Activated gamma-delta T cell treated with Interleukin-2 at 50 U/mL for 16 hours (primary cell): ENCODE measurements around the gene OR51D1.

Source experiments
- DNase-seq: peaks from one replicate; pipeline ENCODE4 v3.0.0-alpha.2; 2020

Gene OR51D1, protein sequence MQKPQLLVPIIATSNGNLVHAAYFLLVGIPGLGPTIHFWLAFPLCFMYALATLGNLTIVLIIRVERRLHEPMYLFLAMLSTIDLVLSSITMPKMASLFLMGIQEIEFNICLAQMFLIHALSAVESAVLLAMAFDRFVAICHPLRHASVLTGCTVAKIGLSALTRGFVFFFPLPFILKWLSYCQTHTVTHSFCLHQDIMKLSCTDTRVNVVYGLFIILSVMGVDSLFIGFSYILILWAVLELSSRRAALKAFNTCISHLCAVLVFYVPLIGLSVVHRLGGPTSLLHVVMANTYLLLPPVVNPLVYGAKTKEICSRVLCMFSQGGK

DNA sequence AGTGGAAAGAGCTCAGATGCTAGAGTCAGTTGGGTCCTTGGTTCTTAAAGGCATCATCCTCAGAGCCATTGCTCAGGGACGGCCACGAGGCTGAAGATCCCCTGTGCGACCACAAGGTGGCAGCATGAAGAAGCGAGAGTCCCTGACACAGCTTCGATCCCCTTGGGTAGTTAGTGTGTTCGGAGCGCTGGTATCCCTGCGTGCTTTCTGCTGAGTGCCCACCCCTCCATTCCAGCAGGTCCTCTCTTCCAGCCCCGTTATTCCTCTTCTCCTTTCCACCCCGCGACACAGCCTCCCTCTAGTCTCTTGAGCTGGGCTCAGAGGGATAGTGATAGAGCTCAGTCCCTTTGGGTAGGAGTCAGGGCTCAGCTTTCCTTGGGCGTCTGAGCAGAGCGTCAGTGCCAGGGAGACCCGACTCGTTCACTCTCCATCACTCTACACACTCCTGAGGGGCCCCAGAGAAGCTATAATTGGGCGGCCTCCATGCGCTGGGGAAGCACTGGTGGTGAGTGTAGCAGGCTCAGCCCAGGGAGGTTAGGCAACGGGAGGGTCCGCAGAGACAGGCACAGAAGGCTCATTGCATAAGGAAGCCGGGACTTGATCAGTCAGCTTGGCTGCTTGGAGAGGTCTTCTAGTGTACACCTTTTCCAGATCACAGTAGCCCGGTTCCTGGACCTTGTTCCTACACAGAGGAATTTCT lies at the start of gene OR51D1:
Gene OR51D1 (plus strand): TSS at position 516 of the 700 bp plus-strand sequence. CDS start 2,314 bp downstream, outside the sequence.
- peak; percentile 59 for DNase-seq

DNA sequence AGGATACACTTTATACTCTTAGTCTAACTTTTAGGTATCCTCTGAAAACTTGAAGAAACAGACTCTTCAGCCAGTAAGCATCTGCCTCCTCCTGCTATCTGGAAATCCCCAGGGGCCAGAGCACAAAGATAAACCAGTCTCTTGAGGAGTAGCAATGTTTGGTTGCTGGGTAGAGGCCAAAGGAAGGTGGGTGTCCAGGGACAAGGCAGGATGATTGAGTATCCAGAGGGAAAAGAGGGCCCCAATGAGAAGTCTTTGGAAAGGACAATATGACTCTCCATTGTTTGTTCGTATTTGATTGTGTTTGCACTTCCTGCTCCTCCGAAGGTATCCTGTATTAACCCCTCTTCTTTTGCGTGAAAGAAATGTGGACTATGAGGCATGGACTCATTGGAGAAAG lies 48.3 kb upstream of the OR51D1 start:
- no peak for DNase-seq

DNA sequence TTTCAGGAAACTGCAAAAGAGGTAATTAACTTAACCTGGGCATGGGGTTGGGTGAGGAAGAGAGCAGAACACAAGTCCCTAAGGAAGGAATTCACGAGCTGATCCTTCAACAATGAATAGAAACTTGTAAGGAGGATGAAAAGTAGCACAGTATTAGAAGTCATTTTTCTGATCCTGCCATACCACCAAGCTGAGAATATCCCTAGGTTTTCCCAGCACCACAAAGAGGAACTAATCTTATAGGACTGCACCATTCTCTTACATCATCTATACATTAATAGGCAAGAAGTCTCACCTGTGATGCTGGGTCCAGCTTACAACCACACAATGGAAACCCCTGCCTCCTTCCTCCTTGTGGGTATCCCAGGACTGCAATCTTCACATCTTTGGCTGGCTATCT lies 43.5 kb upstream of the OR51D1 start, which contains the start of gene OR52I1:
Gene OR52I1 (plus strand): TSS at position 301 of the 400 bp plus-strand sequence. CDS start 0 bp downstream, at position 301.
- DNase-seq = no peak

DNA sequence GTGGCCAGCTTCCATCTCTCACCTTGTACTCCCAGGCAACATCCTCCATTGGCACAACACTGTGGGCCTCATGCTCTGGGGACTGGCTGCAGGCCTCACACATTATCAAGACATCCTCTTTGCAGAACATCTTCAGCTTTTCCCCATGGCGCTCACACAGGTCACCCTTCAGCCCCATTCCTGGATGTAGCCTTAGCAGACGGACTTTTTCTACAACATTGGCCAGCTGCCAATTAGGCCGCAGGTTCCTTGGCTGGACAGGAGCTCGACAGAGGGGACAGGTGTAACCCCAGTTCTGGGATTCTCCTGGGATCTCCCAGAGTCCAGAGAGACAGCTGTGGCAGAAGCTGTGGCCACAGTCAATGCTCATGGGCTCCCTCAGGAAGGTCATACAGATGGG lies 32.2 kb upstream of the OR51D1 start:
- DNase-seq = no peak

DNA sequence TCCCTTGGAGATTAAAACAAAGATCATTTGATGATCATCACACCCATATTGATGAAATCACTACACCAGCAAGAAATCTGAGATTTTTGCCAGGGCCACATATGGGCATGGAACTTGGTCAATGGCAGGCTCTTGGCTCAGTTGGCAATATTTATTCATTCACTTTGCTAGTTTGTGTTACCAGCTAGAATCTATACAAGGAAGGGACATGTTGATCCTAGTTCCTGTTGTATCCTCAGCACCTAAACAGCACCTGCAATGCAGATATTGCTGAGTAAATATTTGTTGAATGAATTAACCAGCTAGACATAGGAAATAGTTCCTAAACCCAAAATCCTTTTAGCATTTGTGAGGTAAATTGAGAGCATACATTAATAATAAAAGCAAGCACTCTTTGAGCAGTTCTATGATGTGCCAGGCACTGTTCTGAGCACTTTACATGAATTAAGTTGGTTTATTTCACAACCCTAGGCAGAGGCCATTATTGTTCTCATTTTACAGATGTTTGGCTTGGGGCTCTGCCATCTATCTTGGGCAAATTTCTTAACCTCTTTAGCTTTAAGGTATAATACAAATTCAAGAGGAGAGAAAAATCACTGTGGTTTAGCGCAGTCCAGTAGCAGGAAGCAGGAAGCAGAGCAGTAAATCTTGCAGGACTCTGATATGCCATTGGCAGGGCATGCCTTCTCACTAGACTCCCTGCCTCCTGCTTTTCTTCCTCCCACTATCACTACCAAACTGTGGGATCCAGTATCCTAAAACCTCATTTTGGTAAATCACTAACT lies 30.9 kb upstream of the OR51D1 start:
- DNase-seq = no peak

DNA sequence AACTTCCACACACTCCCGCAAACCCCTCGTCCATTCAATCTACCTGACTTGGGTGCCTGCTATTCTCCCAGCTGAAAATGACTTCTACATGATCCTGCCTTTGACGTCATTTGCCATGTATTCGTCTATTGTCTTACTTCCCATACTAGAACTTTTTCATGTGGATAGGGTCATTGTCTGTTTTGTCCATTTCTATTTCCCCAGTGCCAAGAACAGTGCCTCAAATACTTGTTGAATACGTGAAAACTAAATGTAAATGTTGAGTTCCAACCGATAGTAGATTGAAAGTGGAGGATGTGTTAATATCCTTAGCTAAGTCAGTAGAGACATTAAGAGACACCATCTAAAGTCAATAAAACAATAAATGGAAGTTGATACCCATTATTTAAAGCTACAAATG lies 30.2 kb upstream of the OR51D1 start:
- DNase-seq = no peak

DNA sequence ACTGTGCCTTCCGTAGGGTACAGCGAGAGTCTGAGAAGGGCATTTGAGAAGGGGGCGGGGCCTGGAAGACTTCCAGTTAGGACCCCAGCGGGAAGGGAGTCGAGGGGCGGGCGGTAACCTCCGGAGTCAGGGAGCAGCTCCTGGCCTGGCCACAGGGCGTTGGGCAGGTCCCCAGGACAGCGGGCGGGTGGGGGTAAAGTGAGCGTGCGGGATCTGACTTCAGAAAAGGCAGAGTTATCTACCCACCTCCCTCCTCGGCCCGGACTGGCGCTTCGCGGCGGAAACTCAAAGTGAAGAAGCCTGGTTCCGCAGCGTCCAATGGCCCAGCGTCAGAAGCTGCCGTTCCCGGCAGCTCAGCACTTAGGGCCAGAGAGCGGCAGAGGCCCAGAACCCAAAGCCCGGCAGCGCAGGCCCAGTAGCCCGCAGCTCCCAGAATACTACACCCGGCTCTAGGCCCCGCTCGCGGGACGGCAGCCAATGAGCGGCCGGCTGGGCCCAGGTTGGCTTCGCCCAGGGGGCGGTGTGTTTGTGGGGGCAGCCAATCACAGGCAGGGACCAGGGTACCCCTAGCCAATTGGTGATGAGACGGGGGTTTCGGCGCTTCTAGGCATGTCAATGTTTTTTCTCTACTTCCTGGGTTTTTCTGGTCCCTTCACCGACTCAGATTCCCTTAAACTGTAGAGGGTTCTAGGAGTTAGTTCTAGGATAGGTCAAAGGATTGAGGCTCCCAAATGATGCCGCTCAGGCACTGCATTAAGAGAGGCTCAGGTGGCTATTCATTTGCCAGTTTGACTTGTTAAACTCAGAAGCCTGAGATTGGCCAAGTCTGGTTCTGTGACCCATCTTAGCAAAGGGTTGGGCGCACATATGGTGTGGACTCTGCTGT lies 29.3 kb upstream of the OR51D1 start, which contains the start of gene TRIM68:
Gene TRIM68 (minus strand): TSS at position 451 of the 886 bp plus-strand sequence. CDS start 2,727 bp downstream, outside the sequence.
- peak; percentile 94 for DNase-seq

DNA sequence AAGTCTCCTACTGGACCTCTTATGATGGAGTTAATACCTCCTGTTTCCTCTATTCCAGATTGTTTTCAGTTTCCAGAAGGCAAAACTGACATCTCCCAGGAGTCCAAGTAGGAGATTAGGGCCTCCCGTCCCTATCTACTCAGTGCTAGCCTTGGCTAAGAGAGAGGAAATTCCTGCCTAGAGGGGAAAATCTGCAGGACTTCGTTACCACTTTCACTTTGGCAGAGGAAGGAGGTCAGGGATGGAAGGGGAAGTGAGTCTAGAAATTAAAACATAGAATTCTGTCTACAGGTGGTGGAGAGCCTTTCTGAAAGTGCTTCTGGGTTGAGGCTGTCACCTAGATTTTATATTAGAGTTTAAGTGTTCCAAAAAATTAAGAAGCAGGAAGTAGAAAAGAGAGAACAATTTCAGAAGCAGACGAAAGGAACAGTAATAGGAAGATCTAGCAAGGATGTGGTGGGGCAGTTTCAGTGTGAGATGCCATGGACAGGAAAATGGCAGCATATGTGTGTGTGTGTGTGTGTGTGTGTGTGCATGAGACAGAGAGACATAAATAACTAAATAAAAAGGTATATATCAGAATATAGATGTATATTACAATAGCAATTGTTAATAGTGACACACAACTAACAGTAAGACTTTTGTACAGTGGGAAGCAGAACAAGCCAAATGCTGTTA lies 26.9 kb upstream of the OR51D1 start:
- no peak for DNase-seq

DNA sequence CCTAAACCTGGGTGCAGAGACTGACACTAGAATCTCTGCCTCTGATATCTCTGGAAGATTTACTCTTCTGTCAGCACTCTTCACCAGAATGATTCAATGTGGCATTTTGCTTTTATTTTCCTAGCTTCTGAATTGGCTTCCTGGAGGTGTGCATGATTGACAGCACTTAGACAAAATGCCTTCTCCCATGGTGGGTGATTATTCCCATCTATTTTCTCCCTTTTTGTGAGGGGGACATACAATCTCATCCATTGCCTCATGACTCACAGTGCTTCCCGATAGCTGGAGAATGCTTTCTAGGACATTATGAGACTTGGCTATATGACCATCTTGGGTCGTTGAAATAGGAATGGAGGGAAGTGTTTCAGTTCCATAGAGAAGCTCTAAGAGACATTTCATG lies 25.3 kb upstream of the OR51D1 start:
- no peak for DNase-seq

DNA sequence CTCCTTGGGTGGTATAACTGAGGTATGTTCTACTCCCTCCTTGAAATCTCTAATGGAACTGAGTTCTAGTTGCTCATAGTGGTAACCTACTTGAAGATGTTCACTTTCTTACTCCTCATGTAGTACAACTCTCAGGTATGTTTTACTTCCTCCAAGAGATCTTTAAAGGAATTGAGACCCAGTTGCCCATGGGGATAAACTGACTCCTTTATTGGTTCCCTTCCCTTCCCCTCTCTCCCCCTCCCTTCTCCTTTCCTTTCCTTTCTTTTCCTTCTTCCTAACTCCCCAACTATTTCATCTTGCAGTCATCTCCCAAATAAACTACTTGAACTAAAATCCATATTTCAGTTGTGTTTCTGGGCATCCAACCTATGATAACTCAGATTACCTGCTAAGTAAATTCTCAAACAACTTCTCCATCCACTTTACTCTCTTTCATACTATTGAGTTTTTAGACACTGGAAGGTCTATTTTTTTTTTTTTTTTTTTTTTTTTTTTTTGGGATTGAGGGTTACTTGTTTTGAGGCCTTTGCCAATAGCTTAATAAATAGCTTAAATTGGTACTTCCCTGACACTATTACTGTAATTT lies 21.3 kb upstream of the OR51D1 start:
- DNase-seq = no peak

DNA sequence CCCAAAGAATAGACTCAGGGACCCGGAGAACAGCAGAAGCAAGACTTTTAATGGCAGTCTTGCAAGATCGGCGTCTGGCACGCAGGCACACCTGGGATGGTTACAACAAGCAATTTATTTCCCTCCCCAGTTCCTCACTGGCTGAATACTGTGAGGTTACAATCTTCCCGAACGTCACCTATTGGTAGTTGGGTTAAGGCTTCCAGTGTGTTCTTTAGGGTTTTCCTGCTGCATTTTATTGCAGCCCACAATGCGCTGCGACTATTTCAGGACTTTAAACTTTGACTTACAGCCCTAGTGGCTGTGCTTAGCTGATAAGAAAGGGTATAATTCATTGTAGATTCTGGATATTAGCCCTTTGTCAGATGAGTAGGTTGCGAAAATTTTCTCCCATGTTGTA lies 17.8 kb upstream of the OR51D1 start:
- DNase-seq = no peak

DNA sequence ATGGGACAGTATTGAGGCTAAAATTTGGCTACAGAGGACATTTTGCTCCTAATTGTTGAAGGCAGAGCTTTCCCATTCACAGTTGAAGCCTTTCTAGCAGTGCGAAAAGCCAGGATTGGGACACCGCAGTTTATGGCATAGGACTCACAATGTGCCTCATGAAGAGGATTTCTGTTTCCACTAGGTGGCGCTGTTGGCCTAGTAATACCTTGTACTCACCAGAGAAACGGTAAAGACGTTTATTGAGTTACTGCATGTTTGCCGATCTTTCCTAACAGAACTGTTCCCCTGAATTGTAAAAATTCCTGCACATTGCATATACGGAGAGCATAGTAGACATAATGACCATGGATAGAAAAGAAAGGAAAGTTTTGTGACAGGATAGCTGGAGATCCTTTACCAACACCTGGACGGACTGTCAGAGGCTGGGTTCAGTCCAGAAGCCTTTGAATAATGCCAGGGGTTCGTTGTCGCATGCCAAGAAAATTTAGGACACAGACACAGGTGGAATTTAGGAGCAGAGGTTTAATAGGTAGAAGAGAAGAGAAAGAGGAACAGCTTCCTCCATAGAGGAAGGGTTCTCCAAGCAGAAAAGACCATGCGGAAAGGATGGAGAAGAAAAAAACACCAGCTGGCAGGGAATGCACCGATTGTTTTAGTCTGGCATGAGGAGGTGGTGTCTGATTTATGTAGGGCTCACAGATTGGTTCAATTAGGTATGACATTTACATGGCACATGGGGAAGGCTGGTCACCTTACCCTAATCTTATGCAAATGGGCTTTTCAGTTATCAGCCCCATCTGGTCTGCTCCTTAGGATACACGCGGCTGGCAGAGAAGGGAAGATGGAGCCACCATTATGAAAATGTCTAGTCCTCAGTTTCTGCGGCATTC lies 10.8 kb upstream of the OR51D1 start:
- DNase-seq = peak; percentile 21

DNA sequence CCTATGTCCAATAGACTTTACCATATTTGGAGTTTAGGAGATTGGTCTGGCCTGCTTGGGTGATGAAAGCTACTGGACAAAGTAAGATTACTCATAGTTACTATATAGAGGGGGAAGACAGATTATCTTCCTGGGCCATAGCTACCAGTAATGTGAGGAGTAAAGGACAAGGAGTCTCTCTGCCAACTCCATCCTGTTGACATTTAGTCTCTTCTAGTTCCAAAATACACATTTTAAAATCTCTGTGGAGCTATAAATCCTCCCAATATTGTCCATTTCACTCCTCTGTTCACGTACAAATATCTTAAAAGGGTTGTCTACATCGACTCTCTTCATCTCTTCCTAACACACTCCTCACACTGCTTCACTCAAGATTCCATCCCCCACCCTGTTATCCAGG lies 1.1 kb upstream of the OR51D1 start:
- DNase-seq = no peak

DNA sequence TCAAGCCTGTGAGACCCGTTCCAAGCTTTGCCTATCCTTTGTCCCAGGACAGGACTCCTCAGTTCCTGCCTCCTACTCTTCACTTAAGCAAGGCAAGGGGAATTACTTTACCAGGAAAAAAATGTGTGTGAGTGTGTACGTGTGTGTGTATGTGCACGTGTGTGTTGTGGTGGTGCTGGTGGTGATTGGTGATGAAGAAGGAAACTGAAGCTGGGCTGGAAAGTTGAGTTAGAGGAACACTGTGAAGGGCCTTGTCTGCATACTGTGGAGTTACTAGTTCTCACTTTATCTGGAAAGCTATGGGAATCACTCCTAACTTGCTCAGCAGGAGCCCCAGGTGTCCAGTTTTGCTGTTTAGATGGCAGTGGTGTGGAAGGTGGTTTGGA lies 378 bp downstream of the OR51D1 start:
- DNase-seq = no peak

DNA sequence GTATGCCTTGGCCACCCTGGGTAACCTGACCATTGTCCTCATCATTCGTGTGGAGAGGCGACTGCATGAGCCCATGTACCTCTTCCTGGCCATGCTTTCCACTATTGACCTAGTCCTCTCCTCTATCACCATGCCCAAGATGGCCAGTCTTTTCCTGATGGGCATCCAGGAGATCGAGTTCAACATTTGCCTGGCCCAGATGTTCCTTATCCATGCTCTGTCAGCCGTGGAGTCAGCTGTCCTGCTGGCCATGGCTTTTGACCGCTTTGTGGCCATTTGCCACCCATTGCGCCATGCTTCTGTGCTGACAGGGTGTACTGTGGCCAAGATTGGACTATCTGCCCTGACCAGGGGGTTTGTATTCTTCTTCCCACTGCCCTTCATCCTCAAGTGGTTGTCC lies 2.7 kb downstream of the OR51D1 start:
- DNase-seq = no peak

DNA sequence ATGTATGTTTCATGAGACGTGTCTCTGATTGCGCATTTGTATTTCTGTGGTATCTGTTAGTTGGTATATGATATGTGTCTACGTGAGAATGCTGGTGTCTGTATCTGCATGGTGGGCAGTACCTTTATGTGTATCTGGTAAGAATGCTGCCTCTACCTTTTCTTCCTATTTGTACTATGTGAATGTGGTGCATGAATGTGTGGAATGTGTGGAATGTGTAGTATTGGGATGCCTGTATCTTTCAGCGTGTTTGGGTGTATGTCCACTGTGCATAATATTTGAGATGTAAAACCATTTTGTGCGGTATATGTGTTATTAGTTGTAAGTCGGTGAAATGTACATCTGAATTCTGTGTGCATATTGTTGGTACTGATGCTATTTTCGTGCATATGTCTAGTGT lies 4.2 kb downstream of the OR51D1 start:
- no peak for DNase-seq

DNA sequence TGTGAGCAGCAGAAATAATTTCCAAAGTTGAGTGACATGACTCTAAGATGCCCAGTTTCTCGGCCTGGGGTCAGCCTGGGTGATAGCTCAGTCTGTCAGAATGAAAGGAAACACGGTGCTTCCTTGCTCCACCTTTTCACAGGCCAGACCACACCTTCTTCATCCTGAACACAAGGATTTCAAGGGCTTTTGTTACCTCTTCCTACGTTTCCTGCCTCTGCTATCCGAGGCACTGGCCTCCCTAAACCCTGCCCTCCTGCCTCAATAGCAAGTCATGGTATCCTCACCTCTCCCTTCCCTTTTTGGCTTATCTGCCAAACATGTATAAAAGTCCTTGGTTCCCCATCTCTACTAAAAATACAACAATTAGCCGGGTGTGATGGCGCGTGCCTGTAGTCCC lies 4.8 kb downstream of the OR51D1 start:
- DNase-seq = no peak

DNA sequence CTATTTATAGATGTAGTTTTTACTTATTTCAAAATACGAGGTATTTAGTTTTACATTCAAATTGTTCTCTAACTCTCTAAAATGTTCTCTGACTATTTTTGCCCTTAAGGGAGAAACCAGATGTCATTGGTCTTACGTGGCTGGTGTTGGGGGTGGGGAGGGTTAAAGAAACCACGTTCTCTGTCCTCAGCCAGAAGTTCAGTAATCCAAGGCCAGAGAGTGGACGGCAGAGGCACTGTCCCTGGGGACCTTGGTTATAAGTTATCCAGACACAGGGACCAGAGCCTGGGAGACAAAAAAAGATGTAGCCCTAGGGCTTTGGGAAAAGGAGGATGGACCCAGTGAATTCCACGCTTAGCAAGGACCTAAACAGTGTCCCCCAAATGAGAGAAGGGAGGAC lies 5.8 kb downstream of the OR51D1 start:
- no peak for DNase-seq

DNA sequence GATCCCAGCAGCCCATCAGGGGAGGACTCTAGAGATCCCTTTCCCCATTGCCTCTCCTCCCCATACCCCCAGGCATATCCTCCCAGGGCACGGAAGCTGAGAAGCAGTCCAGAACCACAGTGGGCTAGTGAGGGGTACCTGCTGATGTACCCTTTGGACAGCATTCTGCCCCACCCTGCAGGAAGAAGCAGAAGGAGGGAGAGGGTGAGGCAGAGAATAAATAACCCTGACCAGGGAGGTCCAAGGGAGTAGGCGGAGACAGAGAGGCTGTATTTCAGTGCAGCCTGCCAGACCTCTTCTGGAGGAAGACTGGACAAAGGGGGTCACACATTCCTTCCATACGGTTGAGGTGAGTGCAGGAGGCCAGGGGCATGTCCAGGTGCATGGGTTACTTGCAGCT lies 6.4 kb downstream of the OR51D1 start, which contains the start of gene OR51E1:
Gene OR51E1 (plus strand): TSS at position 301 of the 400 bp plus-strand sequence. CDS start 8,545 bp downstream, outside the sequence.
- DNase-seq = no peak

DNA sequence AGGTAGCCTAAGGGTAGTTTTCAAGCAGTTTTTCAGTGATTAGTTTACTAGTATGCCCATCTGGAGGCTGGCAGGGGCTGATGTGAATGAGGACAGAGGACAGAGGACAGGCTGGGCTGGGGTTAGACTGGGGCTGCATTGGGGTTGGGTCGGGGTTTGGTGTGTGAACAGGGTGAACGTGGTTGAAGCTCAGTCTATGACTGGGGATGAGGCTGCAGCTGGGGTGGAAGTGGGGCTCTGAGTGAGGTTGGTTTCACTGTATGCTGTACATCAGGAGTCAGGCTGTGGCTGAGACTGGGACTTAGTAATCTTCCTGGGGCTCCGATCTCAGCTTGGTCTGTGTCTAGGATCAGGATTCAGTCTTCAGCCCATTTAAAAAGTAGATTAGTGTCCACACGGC lies 7.0 kb downstream of the OR51D1 start:
- DNase-seq = no peak
